ENCODE measurements around the gene ZDHHC16.
"Not testable (repeated sequence)": the region's sequence is repeated elsewhere in the genome, so short reads cannot be mapped to it uniquely, and the experiment has no call there.

The ZDHHC16 gene

DNA sequence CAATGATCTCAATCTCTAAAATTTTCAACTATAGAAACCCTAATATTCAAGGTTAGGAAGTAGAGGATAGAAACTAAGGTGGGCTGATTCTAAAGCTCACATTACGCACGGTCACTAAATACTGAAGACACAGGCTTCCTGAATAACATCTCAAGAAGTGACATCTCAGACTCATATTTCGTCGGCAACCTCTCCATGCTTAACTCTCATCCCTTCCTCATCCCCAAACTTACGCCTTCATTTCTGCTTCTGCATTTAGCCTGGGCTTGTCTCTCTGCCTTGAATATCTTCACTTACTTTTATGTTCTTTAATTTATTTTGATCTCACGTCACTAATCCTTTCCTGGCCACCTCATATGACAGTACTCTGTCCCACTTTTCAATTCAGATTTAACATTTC is 10.8 kb upstream of the ZDHHC16 start:
- DNase-seq: no peak

GRCh38 chr10:97442277-97442676 is 3.7 kb upstream of the ZDHHC16 start:
- DNase-seq: no peak

DNA sequence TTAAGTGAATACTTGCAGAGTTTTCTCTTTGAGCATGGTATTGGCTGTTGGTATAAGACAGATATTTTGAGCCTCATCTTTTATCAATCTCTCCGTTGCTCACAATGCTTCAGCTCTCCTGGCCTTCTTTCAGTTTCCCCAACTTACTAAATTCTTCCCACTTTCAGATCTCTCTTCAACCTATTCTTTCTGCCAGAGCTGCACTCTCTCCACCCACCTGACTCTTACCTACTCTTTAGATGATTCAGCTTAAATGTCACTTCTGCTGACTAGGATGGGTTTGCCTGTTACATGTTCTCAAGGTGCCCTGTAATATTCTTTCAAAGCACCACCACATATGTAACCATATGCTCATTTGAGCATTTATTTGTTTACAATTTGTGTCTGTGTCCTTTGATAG is 1.8 kb upstream of the ZDHHC16 start:
- no peak for DNase-seq

GRCh38 chr10:97445357-97445721 is 636 bp upstream of the ZDHHC16 start:
- no peak for DNase-seq

GRCh38 chr10:97450828-97451227 is 4.9 kb downstream of the ZDHHC16 start:
- no peak for DNase-seq

GRCh38 chr10:97451605-97452004 is 5.6 kb downstream of the ZDHHC16 start:
- DNase-seq: no peak

- DNase-seq: no peak
Observed at GRCh38 chr10:97452352-97452751, 6.4 kb downstream of the ZDHHC16 start.

GRCh38 chr10:97454330-97455036 is 8.5 kb downstream of the ZDHHC16 start:
- DNase-seq: peak; percentile 18

DNA sequence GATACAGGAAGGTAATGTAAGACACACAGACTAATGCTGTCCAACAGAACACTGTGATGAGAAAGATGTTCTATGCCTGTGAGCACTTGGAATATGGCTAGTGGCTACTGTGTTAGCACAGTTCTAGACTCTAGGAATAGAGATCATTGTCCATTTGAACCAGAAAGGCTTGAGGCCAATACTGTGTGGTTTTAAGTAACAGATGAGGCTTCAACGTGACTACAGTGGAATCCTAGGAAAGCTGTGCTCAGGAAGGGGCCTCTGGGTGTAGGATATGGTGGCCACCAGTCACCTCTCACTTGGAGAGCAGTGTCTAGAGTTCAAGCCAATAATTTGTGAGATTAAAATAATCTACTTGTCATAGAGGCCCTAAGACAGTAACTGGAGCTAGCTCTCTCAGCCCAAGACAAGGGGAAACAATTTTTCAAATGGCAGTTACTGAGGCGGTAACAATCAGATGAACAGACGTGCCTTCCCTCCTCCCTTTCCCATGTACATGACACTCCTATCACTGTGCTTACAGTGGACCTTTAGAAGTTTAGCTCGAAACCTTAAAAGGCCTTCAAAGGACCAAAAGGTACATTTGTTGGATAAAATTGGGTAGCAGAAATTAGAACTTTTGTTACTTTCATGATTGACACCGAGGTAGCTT is 10.2 kb downstream of the ZDHHC16 start:
- DNase-seq: no peak

GRCh38 chr10:97456686-97457065 is 10.7 kb downstream of the ZDHHC16 start:
- no peak for DNase-seq

GRCh38 chr10:97459111-97459510 is 13.1 kb downstream of the ZDHHC16 start:
- DNase-seq: no peak

DNA sequence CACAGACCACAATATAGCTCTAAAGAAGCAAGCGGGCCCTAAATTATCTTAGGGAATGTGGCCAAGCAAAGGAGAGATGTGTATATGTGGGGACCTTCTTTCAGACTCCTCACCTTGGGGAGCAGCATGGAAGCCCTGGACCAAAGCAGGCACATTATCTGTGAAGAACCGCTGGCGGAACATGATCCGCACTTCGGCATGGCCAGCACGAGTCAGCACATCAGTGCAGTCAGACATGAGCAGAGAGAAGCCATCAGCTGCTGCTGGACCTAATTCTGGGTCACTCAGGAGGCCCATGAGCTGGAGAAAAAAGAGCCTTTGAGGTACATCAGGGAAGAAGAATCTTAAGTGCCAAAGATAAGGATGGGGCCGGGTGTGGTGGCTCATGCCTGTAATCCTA is 14.0 kb downstream of the ZDHHC16 start:
- DNase-seq: no peak

- no peak for DNase-seq
Observed at GRCh38 chr10:97462309-97462708, 16.3 kb downstream of the ZDHHC16 start.

DNA sequence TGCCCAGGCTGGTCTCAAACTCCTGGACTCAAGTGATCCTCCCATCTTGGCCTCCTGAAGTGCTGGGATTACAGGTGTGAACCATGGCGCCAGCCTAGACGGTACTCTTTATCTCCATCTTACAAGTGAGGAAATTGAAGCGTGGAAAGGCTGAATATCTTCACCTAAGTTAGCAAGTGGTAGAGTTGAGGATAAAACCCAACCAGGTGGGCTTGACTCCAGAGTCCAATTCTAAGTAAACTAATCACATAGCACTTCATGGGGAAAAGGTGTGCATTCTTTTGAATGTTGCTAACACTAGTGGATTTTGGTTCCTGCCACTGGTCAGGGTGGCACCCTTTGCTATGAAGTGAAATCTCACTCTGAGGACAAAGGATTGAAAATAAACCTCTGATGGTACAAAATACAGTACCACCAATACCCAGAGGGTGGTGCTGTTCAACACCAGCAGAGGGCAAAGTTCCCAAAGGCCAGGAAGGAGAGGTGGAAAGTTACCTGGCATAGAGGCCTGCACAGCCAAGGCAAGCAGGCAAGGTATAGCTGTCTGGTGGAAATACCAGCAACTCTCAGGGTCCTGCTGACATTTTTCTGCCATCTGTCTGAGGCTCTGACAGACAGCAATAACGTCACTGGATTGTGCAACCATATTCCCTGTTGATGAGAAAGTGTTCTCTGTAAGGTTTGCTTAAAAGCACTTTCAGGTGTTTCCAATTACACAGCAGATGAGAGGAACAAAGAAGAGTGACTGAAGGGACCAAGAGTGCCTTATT is 17.6 kb downstream of the ZDHHC16 start:
- peak; percentile 89 for DNase-seq

- DNase-seq: no peak
Observed at GRCh38 chr10:97464226-97464625, 18.3 kb downstream of the ZDHHC16 start.

DNA sequence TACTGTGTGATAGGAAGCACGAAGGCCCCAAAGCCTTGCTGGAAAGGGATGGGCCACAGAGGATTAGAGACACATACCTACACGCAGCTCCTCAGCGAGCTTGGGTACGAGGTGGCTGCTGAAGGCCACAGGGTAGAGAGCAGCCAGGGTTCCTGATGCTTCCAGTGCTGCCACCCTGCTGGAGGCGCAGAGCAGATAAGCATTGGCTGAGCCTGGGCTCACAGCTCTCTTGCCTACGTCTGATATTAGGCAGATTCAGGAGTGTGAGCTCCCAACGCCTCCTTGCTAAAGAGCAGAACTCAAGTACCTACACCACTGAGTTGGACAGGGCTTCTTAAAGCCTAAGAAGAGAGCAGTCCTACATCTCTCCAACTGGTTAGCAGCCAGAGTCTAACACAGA is 20.0 kb downstream of the ZDHHC16 start:
- DNase-seq: no peak

DNA sequence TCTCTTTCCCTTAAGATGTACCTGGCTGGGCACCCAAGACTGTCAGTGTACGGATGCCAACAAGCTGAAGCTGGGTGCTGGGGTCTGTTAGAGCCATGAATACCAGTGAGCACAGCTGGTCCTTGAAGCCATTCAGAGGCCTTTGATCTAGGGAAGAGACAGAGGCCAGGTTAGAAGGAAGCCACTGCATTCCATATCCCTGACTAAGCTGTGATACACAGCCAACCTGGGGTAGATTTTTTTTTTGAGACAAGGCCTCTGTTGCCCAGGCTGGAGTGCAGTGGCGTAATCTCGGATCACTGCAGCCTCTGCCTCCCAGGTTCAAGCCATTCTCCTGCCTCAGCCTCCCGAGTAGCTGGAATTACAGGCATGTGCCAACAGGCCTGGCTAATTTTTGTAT is 20.8 kb downstream of the ZDHHC16 start:
- DNase-seq: no peak

- DNase-seq: peak; percentile 23
Observed at GRCh38 chr10:97468162-97468561, 22.2 kb downstream of the ZDHHC16 start.

DNA sequence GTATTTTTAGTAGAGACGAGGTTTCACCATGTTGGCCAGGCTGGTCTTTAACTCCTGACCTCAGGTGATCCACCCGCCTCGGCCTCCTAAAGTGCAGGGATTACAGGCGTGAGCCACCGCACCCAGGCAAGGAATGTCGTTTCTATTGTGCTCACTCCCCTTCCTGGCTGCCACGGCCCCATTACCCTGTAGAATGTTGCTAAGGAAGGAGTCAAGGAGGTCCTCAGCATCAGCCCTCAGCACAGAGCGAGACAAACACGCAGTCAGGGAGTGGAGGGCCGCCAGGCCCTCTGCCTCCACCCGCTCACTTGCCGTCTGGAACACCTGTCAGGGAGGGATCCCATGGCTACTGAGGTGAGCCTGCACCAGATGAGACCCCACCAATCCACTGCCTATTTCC is 22.8 kb downstream of the ZDHHC16 start:
- DNase-seq: not testable (repeated sequence)

DNA sequence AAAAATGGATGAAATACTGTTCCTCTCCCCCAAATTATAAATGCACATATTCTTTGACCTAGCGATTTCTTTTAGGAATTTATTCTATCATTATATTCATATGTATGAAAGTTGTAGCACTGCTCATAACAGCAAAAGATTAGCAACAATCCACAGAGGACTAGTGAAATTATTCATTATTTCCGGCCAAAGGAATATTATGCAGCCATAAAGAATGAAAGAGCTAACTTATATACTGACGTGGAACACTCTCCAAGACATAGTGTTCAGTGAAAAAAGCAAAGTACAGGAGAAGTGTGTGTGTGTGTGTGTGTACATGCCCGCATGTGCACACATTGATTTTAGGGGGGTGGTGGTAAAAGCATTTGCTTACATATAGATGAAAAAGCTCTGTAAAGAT is 28.9 kb downstream of the ZDHHC16 start:
- DNase-seq: no peak

DNA sequence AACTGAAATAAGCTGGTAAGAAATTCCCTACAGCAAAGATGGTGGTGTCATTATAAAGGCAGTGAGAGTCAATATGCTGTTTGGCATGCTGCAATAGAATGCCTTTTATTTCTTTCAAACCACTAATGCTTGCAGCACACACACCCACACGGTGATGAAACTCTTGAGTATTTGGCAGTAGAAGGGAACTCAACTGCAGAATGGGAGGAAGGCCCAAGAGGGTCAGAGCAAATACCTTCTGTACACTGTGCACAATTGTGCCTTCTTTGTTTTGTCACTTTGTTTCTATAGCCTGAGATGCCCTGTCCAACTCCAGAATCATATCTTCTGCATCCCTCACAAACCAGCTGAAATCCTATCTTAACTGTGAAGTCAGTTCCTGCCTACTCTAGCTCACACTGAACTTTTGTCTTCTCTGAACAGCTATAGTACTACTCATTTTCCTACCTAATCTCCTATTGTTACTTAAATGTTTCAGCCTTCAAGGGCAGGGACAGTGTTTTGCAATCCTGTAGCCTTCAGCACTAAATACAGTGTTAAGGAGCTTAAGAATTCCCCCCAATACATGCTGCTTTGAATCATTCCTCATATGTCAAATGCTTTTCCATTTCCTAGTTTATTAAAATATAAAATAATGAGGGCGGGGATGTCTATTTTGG is 30.1 kb downstream of the ZDHHC16 start:
- DNase-seq: no peak

DNA sequence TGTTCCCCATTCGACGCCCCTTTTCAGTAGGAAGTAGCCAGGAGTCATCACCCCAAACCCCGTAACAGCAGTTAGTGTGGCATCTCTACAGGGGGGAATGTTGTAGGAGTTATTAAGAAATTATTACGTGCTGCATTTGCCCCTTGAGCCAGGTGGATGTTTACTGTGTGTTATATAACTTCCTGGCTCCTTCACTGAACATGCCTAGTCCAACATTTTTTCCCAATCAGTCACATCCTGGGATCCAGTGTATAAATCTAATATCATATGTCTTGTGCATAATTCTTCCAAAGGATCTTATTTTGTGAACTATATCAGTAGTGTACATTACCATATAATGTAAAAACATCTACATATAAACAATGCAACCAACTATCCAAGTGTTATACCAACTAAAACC is 33.4 kb downstream of the ZDHHC16 start:
- not testable (repeated sequence) for DNase-seq

DNA sequence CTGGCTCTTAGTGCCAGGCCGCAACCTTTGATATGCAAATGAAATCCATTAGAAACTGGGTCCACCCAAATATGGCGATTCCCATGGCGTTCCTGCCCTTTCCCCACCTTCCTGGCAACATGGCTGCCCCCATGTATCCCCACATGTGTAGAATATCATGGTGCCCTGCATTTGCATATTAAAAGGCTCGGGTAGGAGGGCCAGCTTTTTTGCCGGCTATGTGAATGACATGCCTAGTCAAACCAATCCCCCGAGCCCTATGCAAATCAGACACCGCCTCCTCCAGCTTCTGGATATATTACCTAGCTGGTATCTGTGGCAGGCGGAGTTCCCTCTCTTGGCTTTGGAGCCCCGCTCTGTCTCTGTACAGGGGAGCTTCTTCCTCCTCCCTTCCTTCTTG is 34.0 kb downstream of the ZDHHC16 start:
- no peak for DNase-seq

DNA sequence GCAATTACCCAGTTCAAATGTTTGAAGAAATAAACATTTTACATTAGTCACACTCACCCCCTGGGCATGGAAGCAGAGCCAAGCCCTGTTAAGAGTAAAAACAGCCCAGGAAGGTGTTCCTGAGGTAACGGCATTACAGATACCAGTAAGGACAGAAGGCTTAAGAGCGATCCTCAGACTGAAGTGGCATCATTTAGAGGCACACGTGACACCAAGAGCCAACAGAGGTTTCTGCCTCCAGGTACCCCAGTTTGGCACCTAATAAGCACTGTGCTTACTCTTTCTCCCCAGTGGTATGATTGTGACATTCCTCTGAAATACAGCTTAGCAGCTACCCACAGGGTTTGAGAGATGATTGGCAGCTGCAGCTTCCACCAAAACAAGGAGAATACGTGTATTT is 35.1 kb downstream of the ZDHHC16 start:
- no peak for DNase-seq

Measured in NCI-H510A treated with DMSO at 0.1 percent for 48 hours (cell line).